ENCODE measurements around the gene PDLIM3.

PDLIM3 gene, protein sequence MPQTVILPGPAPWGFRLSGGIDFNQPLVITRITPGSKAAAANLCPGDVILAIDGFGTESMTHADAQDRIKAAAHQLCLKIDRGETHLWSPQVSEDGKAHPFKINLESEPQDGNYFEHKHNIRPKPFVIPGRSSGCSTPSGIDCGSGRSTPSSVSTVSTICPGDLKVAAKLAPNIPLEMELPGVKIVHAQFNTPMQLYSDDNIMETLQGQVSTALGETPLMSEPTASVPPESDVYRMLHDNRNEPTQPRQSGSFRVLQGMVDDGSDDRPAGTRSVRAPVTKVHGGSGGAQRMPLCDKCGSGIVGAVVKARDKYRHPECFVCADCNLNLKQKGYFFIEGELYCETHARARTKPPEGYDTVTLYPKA

DNA sequence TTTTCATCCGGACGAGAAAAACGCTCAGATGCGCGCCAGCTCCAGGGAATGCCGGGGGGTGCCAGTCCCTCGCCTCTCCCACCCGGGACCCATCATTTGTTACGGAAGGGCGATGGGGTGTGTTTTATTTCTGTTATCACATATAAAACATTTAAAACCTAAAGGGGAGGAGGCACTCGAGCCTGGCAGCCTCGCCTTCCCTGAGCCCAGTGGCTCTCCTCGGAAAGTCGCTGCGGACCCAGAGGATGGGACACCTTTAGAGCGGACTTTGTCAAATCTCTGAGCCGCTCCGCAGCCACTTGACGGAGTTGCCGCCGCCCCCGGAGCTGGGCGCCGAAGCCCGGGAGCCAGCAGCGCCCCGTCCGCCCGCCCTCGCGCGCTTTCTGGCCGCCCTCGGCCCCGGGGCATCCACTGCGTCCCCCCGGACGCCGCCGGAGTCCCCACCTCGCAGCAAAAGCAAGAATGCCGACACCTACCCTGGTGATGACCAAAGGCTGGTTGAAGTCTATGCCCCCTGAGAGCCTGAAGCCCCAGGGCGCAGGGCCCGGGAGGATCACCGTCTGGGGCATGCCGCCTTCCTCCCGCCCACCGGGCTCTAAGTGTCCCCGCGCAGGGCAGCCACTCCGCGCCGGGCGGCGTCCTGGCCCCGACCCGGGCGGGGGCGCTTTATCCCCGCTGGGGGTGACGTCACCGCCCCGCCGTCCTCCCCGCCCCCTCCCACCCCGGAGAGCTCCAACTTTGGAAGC lies at the start of gene PDLIM3:
Gene PDLIM3 (minus strand): TSS at position 642 of the 746 bp plus-strand sequence. CDS start 73 bp downstream, at position 569.
- Histone ChIP-seq H3K4me3 (peak within 1 kb of the TSS; percentile 97), H3K27ac (peak within 1 kb of the TSS; percentile 99)
- DNase-seq (ENCODE audit: low spot score): peak; percentile 91
- TF ChIP-seq, protein P1, sequence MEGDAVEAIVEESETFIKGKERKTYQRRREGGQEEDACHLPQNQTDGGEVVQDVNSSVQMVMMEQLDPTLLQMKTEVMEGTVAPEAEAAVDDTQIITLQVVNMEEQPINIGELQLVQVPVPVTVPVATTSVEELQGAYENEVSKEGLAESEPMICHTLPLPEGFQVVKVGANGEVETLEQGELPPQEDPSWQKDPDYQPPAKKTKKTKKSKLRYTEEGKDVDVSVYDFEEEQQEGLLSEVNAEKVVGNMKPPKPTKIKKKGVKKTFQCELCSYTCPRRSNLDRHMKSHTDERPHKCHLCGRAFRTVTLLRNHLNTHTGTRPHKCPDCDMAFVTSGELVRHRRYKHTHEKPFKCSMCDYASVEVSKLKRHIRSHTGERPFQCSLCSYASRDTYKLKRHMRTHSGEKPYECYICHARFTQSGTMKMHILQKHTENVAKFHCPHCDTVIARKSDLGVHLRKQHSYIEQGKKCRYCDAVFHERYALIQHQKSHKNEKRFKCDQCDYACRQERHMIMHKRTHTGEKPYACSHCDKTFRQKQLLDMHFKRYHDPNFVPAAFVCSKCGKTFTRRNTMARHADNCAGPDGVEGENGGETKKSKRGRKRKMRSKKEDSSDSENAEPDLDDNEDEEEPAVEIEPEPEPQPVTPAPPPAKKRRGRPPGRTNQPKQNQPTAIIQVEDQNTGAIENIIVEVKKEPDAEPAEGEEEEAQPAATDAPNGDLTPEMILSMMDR (IDR thresholded peaks at IDR 0.05): no peak

DNA sequence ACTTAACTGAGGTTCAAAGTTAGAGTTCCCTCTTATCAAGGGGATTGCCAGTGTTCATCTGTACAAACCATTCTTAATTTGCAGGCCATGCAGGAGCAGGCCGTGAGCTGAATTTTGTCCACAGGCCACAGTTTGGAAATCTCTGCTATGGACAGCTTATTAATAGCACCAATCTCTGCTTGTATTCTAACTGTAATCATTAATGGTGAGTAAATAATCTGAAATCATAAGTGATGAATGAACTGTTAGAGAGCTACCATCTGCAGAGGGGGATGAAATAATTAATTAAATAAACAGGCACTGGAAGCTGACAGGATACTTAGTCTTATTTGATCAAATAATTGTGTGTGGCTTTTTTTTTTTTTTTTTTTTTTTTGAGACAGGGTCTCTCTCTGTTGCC lies 48.5 kb upstream of the PDLIM3 start:
- H3K27ac ChIP-seq: no peak overlapping the region

DNA sequence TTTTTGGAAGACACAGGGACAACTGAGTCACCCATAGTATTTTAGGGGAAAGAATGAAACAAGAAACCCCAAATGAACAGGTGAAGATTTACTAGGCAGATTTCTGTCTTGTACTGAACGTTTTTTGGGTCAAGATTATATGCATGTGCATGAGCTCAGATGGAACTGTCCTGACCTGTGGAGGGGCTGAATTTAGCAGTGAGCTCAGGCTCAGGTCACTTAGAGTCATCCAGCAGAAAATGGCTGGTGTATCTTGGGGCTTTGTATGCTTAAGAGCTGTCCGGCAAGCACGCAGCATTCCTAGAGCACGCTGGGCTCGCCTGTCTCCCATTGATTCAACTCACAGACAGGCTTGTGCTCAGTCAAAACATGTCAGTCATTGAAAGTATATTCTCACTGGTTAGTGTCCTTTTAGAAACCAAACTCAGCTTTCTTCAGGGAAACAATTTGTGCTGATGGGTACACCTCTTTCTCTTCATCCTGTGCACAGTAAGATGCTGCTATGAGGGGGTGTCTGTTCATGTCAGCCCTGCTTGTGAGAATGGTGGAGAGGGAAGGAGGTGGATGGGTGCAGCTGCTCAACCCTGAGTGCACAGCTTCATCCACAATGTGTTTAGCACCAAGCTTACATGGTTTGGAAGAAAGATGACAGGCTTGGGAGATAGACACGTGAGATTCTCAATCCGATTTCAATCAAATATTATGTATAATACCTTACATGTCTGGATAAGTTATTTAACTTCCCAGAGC lies 47.5 kb upstream of the PDLIM3 start:
- H3K27ac ChIP-seq: no peak overlapping the region
- TF ChIP-seq, protein P1 (IDR thresholded peaks at IDR 0.05): no peak
- no peak overlapping the region for H3K4me3 ChIP-seq
- no peak for DNase-seq (ENCODE audit: low spot score)

More for the DNA sequence above, 48.5 kb upstream of the PDLIM3 start:
- DNase-seq (ENCODE audit: low spot score): no peak
- no peak overlapping the region for H3K4me3 ChIP-seq
- TF ChIP-seq, protein P1 (IDR thresholded peaks at IDR 0.05): no peak

DNA sequence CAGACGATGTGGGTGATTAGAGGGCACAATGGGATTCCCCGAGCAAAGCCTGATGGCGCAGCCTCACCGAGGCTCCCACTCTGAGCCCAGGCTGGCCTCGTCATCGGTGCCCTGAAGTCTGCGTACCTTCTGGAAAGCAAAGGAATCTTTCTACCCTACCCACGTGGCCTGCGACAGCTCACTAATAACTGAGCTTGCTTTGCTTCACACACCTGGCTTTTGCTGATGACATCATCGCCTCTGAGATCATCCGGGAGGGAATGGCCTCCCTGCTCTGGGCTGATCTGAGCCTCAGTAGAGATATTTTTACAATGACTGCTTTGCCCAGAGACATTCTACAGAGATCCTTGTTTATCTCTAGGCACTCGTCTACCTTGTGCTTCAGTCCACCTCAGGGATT lies 45.4 kb upstream of the PDLIM3 start:
- TF ChIP-seq, protein P1 (IDR thresholded peaks at IDR 0.05): no peak
- DNase-seq (ENCODE audit: low spot score): no peak
- no peak overlapping the region for H3K4me3 ChIP-seq
- no peak overlapping the region for H3K27ac ChIP-seq

DNA sequence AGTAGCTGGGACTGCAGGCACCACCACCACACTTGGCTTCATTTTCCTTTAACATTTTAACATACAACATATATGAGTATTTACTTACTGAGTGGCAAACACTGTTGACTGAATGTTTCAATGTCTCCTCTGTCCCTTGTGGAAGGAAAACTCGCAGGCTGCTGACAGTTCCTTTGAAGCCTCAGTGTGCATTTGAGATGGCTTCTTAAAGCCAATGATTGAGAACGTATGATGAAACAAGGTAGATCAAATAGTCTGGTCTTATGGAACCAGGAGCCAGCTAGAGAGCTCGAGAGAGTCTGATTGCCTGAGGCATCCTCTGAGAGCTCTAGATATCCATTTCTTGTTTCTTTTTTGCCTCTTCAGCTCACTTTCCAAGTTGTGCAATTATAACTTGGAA lies 43.0 kb upstream of the PDLIM3 start:
- TF ChIP-seq, protein P1 (IDR thresholded peaks at IDR 0.05): no peak
- Histone ChIP-seq H3K4me3 (no peak overlapping the region), H3K27ac (peak overlapping the region; percentile 18 to 74)
- no peak for DNase-seq (ENCODE audit: low spot score)

DNA sequence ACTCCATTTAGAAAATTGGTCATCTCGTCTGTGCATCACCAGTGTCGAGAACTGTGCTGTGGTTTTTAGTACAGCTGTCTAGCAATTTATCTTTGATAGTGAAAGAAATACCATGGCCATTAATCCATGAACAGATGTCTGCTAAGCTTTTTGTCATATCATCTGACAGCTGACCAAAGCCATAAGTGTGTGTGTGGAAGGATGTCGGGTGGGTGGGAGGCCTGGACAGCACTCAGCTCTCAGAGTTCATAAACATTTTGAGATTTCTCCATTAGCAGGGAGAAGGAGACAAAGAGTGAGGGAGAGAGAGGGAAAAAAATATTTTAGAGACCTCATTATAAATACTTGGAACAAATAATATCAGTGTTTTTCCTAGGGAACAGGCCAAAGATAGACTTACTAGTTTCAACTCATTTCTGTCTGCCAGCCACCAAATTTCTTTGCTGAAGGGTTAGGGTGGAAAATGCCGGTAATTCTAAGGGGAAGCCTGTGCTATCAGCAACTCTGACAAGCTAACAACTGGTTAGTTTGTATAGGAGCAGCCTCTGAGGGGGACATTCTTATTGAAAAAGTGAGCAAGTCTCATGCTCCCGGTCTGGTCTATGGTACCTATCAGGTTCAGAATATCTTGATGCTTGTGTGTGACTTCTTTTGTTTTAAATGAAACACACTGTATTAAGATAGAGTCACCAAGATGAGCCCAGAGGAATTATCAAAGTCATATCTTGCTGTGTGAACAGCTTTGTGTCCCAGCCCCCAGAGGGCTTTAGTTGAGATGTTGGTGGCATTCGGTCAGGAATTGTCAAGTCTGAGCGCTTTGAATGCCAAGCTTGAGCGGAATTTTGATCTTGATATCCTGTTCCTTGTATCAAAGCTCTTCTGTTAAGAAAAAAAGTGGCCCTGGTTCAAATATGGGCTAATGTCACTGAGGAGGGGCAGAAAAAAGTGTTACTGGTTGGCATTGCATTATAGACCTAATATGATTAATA lies 41.9 kb upstream of the PDLIM3 start:
- TF ChIP-seq, protein P1 (IDR thresholded peaks at IDR 0.05): no peak
- no peak for DNase-seq (ENCODE audit: low spot score)
- H3K27ac ChIP-seq: peak overlapping the region; percentile 74 to 89
- no peak overlapping the region for H3K4me3 ChIP-seq
